SK-N-MC (cell line): Measurements from ENCODE around the gene SMKR1.

Experiments
- EZH2 ChIP-seq: fragments of 200-600 bp; sonication (generic); IDR thresholded peaks from one replicate; pipeline ENCODE4 v1.6.1; 2017; ENCODE audit warnings: antibody characterized with exemption
- FOXP2 ChIP-seq: optimal IDR thresholded peaks from 2 replicates; pipeline ENCODE3; 2011; ENCODE audit warnings: mild to moderate bottlenecking, moderate library complexity; ENCODE audit not compliant: insufficient read depth; ENCODE audit errors: extremely low read length, control extremely low read depth
- POLR2AphosphoS5 ChIP-seq: IDR thresholded peaks from 2 replicates; pipeline ENCODE4 v1.6.1; 2012; ENCODE audit warnings: mild to moderate bottlenecking, low read depth, low read length, borderline replicate concordance

DNA sequence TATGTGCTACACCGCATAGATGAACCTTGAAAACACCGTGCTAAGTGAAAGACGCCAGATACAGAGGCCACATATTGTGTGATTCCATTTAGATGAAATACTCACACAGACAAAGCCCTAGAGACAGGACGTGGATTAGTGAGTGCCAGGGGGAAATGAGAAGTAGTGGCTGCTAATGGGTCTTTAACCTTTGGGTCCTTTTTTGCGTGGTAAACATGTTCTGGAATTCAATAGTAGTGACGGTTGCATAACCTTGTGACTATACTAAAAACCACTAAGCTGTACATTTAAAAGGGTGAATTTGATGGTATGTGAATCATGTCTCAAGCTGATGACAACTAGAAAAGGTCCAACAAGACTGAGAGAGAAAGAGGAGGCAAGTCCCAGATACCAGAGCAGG lies 15.6 kb downstream of the SMKR1 start:
- TF ChIP-seq EZH2 = no peak
- TF ChIP-seq POLR2AphosphoS5 = no peak
- no peak for TF ChIP-seq FOXP2
